MCF 10A (cell line): Measurements from ENCODE around the gene RAPGEF3. TPM values are rescaled to one million over a fixed set of nuclear protein-coding genes. Genes with fewer than 3 reads are reported as not detected.

Source experiments
- BruUV-seq: library from RNA; stranded (reverse); fragments of 400-500 nt; replicated peaks from 2 replicates; lab custom pipeline; 2021; lab: Mats Ljungman, UMichigan
- CTCF ChIA-PET: fragments of 300-600 bp; sonication (Branson Sonifier 250); formaldehyde crosslinking; extraction: SDS; loops from one replicate; lab custom pipeline; 2021; ENCODE audit warnings: antibody characterized with exemption, inconsistent platforms; lab: Yijun Ruan, JAX
- POLR2A ChIA-PET: fragments of 300-600, 350-650 bp; sonication (Branson Sonifier 250); formaldehyde crosslinking; extraction: SDS; loops from one replicate; lab custom pipeline; 2020; ENCODE audit warnings: antibody characterized with exemption, inconsistent platforms; lab: Yijun Ruan, JAX
- DNase-seq: peaks from one replicate; pipeline ENCODE4 v3.0.0-alpha.2; 2018; ENCODE audit not compliant: unreplicated experiment
- H3K27ac Mint-ChIP-seq: one replicate; pipeline ENCODE4 v1.8.0; 2022; ENCODE audit warnings: mild to moderate bottlenecking, low read depth, mixed read lengths; ENCODE audit not compliant: unreplicated experiment
- H3K27me3 Mint-ChIP-seq: one replicate; pipeline ENCODE4 v1.8.0; 2022; ENCODE audit warnings: mixed read lengths; ENCODE audit not compliant: insufficient read depth, unreplicated experiment
- H3K36me3 Mint-ChIP-seq: one replicate; pipeline ENCODE4 v1.8.0; 2022; ENCODE audit warnings: mild to moderate bottlenecking, moderate library complexity, mixed read lengths; ENCODE audit not compliant: insufficient read depth, unreplicated experiment
- H3K4me1 Mint-ChIP-seq: one replicate; pipeline ENCODE4 v1.8.0; 2022; ENCODE audit warnings: mixed read lengths; ENCODE audit not compliant: insufficient read depth, unreplicated experiment
- H3K4me3 Mint-ChIP-seq: one replicate; pipeline ENCODE4 v1.8.0; 2022; ENCODE audit warnings: mild to moderate bottlenecking, moderate library complexity, mixed read lengths; ENCODE audit not compliant: unreplicated experiment
- H3K9me3 Mint-ChIP-seq: one replicate; pipeline ENCODE4 v1.8.0; 2022; ENCODE audit warnings: mixed read lengths; ENCODE audit not compliant: unreplicated experiment
- intact Hi-C: fragments of 100-400 bp; cut with micrococcal nuclease; formaldehyde crosslinking; loops from 2 replicates; pipeline ENCODE4 v1.14.1; 2022
- total RNA-seq: library from RNA; stranded (reverse); gene quantifications from 2 replicates; pipeline ENCODE4 v1.2.3, GENCODE V29; 2022
- TF ChIP-seq, protein P1 (sequence below): fragments of 200-600 bp; IDR thresholded peaks from one replicate; pipeline ENCODE4 v1.8.0; 2022; ENCODE audit warnings: antibody characterized with exemption, mild to moderate bottlenecking; ENCODE audit not compliant: unreplicated experiment

The RAPGEF3 gene
- total RNA-seq, 1 experiment from 2014 or later = 1.4 TPM

DNA sequence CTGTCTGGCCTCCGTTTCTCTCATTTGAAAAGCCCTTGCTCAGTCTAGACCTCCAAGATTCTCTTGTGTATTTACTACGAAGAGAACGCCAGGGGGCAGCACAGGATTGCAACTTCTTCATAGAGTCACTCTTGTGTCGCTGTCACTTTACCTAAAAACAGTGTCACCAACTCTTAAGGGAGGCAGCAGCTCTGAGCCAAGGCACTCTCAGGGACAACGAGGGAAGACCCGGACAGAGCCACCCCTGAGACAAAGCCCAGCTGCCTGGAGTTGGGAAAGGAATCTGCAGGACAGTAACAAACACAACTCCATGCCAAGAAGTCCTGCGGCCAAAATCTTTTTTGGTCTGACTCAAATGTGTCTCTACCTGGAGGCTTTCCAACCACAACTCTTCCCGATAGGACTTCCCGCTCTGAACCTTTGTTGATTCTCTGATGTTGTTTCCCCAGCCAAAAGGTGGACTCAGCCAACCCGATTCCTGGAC lies 43.2 kb downstream of the RAPGEF3 start:
- intact Hi-C loops = loop anchor here (1.0 to 5.0 kb wide), 5 partner anchors 27 to 452 kb away; no protein-coding TSS in a partner anchor
- Mint-ChIP-seq H3K36me3 (no peaks in the 10 kb centered on the region), H3K27ac (no peak overlapping the region), H3K4me1 (peaks cover 15% of the 10 kb centered on the region), H3K9me3 (no peaks in the 10 kb centered on the region), H3K4me3 (peak overlapping the region; percentile 63), H3K27me3 (no peaks in the 10 kb centered on the region)
- CTCF ChIA-PET = interaction anchor here (0.5 to 4.3 kb wide), 26 partner anchors 8 to 899 kb away, joined by 3 to 70 read pairs (median 4); partner anchors contain the start of genes ENDOU, RPAP3 and SLC48A1
- DNase-seq = peak; percentile 97
- TF ChIP-seq, protein P1, sequence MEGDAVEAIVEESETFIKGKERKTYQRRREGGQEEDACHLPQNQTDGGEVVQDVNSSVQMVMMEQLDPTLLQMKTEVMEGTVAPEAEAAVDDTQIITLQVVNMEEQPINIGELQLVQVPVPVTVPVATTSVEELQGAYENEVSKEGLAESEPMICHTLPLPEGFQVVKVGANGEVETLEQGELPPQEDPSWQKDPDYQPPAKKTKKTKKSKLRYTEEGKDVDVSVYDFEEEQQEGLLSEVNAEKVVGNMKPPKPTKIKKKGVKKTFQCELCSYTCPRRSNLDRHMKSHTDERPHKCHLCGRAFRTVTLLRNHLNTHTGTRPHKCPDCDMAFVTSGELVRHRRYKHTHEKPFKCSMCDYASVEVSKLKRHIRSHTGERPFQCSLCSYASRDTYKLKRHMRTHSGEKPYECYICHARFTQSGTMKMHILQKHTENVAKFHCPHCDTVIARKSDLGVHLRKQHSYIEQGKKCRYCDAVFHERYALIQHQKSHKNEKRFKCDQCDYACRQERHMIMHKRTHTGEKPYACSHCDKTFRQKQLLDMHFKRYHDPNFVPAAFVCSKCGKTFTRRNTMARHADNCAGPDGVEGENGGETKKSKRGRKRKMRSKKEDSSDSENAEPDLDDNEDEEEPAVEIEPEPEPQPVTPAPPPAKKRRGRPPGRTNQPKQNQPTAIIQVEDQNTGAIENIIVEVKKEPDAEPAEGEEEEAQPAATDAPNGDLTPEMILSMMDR = peak; percentile 85
- POLR2A ChIA-PET = interaction anchor here (2.1 kb wide), 1 partner anchor 9 kb away, joined by 14 read pairs; the partner anchor contains the start of gene RPAP3
- no TSS peak for BruUV-seq

DNA sequence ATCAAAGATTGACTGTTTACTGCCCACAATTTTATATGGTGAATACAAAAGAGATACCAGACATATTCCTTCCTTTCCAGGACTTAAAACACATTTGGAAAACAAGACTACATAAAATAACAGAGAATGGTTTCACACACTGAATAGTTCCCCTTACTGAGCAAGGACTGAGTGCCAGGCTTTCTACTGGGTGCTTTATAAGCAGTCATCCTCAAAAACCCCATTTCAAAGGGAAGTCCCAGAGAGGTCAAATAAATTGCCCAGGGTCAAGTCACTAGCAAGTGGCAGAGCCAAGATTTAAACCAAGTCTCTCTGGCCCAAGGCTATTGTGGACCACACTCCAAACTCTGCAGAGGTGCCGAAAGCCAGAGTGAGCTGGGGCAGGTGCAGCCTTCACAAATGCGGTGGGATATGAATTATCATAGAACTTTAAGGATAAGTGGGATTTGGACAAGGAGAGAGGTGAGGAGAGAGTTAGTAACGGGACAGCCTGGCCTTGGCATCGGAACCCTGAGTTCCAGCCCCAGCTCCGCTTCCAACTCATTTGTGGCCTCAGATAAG lies 43.8 kb downstream of the RAPGEF3 start:
- POLR2A ChIA-PET = interaction anchor here (0.6 to 2.1 kb wide), 2 partner anchors 8 to 1683 kb away, joined by 3 to 14 read pairs; partner anchors contain the start of gene RPAP3
- Mint-ChIP-seq H3K27ac (no peak overlapping the region), H3K9me3 (no peaks in the 10 kb centered on the region), H3K36me3 (no peaks in the 10 kb centered on the region), H3K27me3 (no peaks in the 10 kb centered on the region), H3K4me1 (peaks cover 15% of the 10 kb centered on the region), H3K4me3 (peak overlapping the region; percentile 63)
- CTCF ChIA-PET = interaction anchor here (0.6 to 4.3 kb wide), 24 partner anchors 8 to 1520 kb away, joined by 3 to 70 read pairs (median 4); partner anchors contain the start of genes ENDOU, RPAP3 and SLC48A1
- no peak for DNase-seq
- intact Hi-C loops = loop anchor here (1.0 to 5.0 kb wide), 5 partner anchors 27 to 452 kb away; no protein-coding TSS in a partner anchor
- no TSS peak for BruUV-seq
- TF ChIP-seq, protein P1 = no peak

DNA sequence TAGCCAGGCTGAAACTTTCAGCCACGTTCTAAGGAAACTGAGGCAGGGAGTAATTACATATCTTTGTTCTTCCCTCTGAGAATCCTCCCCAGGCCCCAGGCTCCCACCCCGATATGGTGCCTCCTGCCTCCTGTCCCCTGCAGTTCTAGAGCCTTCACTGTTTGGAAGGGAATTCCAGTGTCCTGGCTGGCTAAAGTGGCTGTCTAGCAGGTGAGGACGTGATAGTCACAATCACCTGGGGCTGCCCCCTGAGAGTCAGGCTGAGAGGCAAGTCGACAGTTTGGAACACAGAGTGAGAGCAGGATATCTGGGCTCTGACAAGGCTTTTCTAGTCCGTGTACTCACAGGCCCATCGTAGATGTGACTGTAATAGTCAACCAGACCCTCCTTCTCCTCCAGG lies 46.5 kb downstream of the RAPGEF3 start:
- POLR2A ChIA-PET = no interaction called here
- H3K9me3 Mint-ChIP-seq = no peaks in the 10 kb centered on the region
- CTCF ChIA-PET = interaction anchor here (1.4 kb wide), 1 partner anchor 30 kb away, joined by 3 read pairs; no protein-coding TSS in a partner anchor
- no peak for DNase-seq
- H3K27ac Mint-ChIP-seq = no peak overlapping the region
- TF ChIP-seq, protein P1 = no peak
- no peak overlapping the region for H3K4me3 Mint-ChIP-seq
- intact Hi-C loops = no loop called here
- peaks cover 26% of the 10 kb centered on the region for H3K4me1 Mint-ChIP-seq
- H3K27me3 Mint-ChIP-seq = no peaks in the 10 kb centered on the region
- no TSS peak for BruUV-seq
- H3K36me3 Mint-ChIP-seq = no peaks in the 10 kb centered on the region

DNA sequence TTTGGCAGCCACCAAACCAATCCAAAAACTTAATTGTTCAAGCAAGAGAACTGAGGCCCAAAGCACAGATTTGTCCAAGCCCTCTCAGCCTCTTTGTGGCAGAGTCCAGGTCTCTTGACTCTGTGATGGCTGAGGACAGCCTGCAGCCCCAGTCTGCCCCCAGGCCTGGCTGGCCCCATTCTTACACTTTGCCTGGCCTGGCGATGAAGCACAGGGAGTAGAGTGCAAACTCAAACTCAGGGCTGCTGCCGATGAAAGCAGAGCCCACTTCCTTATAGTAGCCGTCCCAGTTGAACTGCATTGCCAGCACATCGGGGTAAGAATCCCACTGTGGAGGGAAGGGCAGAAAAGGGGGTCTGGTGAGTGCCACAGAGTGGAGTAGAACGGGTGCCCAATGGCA lies 47.2 kb downstream of the RAPGEF3 start:
- peaks cover 26% of the 10 kb centered on the region for H3K4me1 Mint-ChIP-seq
- DNase-seq = no peak
- TF ChIP-seq, protein P1 = no peak
- no peak overlapping the region for H3K4me3 Mint-ChIP-seq
- H3K27ac Mint-ChIP-seq = no peak overlapping the region
- H3K27me3 Mint-ChIP-seq = no peaks in the 10 kb centered on the region
- ChIA-PET POLR2A (no interaction called here), CTCF (interaction anchor here (0.6 to 1.4 kb wide), 2 partner anchors 30 to 1375 kb away, joined by 3 read pairs; no protein-coding TSS in a partner anchor)
- H3K9me3 Mint-ChIP-seq = no peaks in the 10 kb centered on the region
- BruUV-seq = no TSS peak
- intact Hi-C loops = no loop called here
- H3K36me3 Mint-ChIP-seq = peaks cover 3% of the 10 kb centered on the region
